Astrocyte (in vitro differentiated cells and primary cell): ENCODE results near the gene DNAJC30. TPM values are rescaled to one million over a fixed set of nuclear protein-coding genes. Genes with fewer than 3 reads are reported as not detected.

Experiments
- DNase-seq: peaks from one replicate; pipeline ENCODE4 v3.0.0-alpha.2; 2010; ENCODE audit warnings: low read depth
- FAIRE-seq: peaks from 2 replicates; lab custom pipeline; 2011; peaks lifted over from hg19 to GRCh38; lab: Jason Lieb, UNC
- H2AFZ ChIP-seq: 2 replicates; pipeline ENCODE4 v1.6.0; 2012; ENCODE audit warnings: low read depth, low read length, inconsistent platforms
- H3K27ac ChIP-seq: 2 replicates; pipeline ENCODE4 v1.5.1; 2011; ENCODE audit warnings: low read depth, low read length, inconsistent platforms
- H3K27me3 ChIP-seq: 2 replicates; pipeline ENCODE4 v1.6.0; 2011; ENCODE audit warnings: low read length, inconsistent platforms; ENCODE audit not compliant: insufficient read depth
- H3K36me3 ChIP-seq: 2 replicates; pipeline ENCODE4 v1.5.1; 2011; ENCODE audit warnings: low read length, inconsistent platforms; ENCODE audit not compliant: insufficient read depth
- H3K4me1 ChIP-seq: 2 replicates; pipeline ENCODE4 v1.5.1; 2011; ENCODE audit warnings: low read length, inconsistent platforms; ENCODE audit not compliant: insufficient read depth
- H3K4me2 ChIP-seq: 2 replicates; pipeline ENCODE4 v1.6.0; 2012; ENCODE audit warnings: low read length, inconsistent platforms
- H3K4me3 ChIP-seq: 2 replicates; pipeline ENCODE4 v1.5.1; 2011; ENCODE audit warnings: low read depth, mild to moderate bottlenecking, low read length, inconsistent platforms; ENCODE audit not compliant: insufficient read depth
- H3K79me2 ChIP-seq: 2 replicates; pipeline ENCODE4 v1.6.0; 2012; ENCODE audit warnings: mild to moderate bottlenecking, low read length, inconsistent platforms; ENCODE audit not compliant: insufficient read depth
- H3K9ac ChIP-seq: 2 replicates; pipeline ENCODE4 v1.6.0; 2012; ENCODE audit warnings: mild to moderate bottlenecking, low read length, inconsistent platforms
- H3K9me3 ChIP-seq: 2 replicates; pipeline ENCODE4 v1.5.1; 2012; ENCODE audit warnings: low read depth, mild to moderate bottlenecking, low read length, inconsistent platforms; ENCODE audit not compliant: insufficient read depth
- H4K20me1 ChIP-seq: 2 replicates; pipeline ENCODE4 v1.6.0; 2012; ENCODE audit warnings: low read length, inconsistent platforms; ENCODE audit not compliant: insufficient read depth
- H3K27ac Mint-ChIP-seq: one replicate; pipeline ENCODE4 v1.8.0; 2021; ENCODE audit warnings: mild to moderate bottlenecking, mixed read lengths; ENCODE audit not compliant: unreplicated experiment
- H3K27me3 Mint-ChIP-seq: one replicate; pipeline ENCODE4 v1.8.0; 2021; ENCODE audit warnings: low read depth, mixed read lengths; ENCODE audit not compliant: unreplicated experiment
- H3K36me3 Mint-ChIP-seq: one replicate; pipeline ENCODE4 v1.8.0; 2021; ENCODE audit warnings: low read depth, mixed read lengths; ENCODE audit not compliant: unreplicated experiment
- H3K4me1 Mint-ChIP-seq: one replicate; pipeline ENCODE4 v1.8.0; 2021; ENCODE audit warnings: low read depth, mixed read lengths; ENCODE audit not compliant: unreplicated experiment
- H3K4me3 Mint-ChIP-seq: one replicate; pipeline ENCODE4 v1.8.0; 2021; ENCODE audit warnings: mild to moderate bottlenecking, moderate library complexity, mixed read lengths; ENCODE audit not compliant: unreplicated experiment
- H3K9me3 Mint-ChIP-seq: one replicate; pipeline ENCODE4 v1.8.0; 2021; ENCODE audit warnings: mild to moderate bottlenecking, mixed read lengths; ENCODE audit not compliant: unreplicated experiment
- EZH2 ChIP-seq: IDR thresholded peaks from 2 replicates; pipeline ENCODE4 v1.6.1; 2012; ENCODE audit warnings: mild to moderate bottlenecking, low read length, inconsistent platforms; ENCODE audit not compliant: insufficient read depth
- total RNA-seq: library from RNA; stranded (reverse); gene quantifications from 2 replicates; pipeline ENCODE4 v1.2.1, GENCODE V29; 2021
- TF ChIP-seq, protein P1 (sequence below): IDR thresholded peaks from 2 replicates; pipeline ENCODE4 v1.5.1; 2011; ENCODE audit warnings: low read depth, mild to moderate bottlenecking, inconsistent platforms, low read length, moderate library complexity; ENCODE audit not compliant: insufficient read depth

DNAJC30 gene
- total RNA-seq, 1 donor from 2014 or later = 11.0 TPM

DNA sequence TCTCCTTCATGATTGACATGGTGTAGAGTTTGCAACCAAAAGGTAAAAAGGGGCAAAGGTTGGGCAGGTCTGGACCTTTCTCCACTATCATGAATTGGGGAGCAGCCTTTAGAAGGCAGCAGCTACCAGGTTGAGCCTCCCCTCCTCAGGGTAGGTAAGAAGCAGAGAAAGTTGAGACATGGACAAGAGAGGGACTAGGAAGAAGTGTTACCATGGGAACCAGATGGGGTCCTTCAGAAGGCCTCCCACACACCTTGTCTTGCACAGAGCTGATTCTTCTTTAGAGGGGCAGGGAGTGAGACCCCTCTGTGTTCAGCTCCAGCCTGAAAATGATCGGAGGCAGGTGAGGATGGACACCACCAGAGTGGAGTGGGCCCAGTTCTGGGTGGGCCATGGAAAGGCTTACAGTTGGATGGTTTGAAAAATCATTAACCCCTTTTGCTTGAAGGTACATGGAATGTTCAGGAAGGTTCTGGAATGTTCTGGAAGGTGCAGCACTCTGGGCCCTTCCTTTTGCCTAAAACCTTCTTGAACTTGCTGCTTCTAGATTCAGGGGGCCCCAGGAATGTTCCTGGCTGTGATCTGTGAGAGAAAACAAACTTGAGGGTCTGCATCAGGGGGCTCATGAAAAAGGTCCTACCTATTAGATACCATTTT lies 8.7 kb downstream of the DNAJC30 start:
- FAIRE-seq = no peak
- peak overlapping the region; percentile 66 for H3K27ac Mint-ChIP-seq
- no peak overlapping the region for H3K4me2 ChIP-seq

GRCh38 chr7:73671857-73672445 lies 11.3 kb downstream of the DNAJC30 start:
- H3K27me3 ChIP-seq = no peaks in the 10 kb centered on the region
- H3K4me3 Mint-ChIP-seq = peak overlapping the region; percentile 27
- TF ChIP-seq EZH2 = no peak

More for the DNA sequence above, 8.7 kb downstream of the DNAJC30 start:
- Histone ChIP-seq H3K4me1 (no peaks in the 10 kb centered on the region), H4K20me1 (peaks cover 23% of the 10 kb centered on the region), H3K27me3 (no peaks in the 10 kb centered on the region), H3K9ac (no peak overlapping the region), H3K4me3 (no peak overlapping the region), H3K9me3 (no peaks in the 10 kb centered on the region), H3K36me3 (no peaks in the 10 kb centered on the region), H3K27ac (no peak overlapping the region), H2AFZ (no peak overlapping the region), H3K79me2 (peaks cover 15% of the 10 kb centered on the region)
- Mint-ChIP-seq H3K9me3 (no peaks in the 10 kb centered on the region), H3K4me3 (no peak overlapping the region), H3K4me1 (peaks cover 2% of the 10 kb centered on the region), H3K27me3 (no peaks in the 10 kb centered on the region), H3K36me3 (peaks cover 23% of the 10 kb centered on the region)
- TF ChIP-seq EZH2 = no peak
- TF ChIP-seq, protein P1, sequence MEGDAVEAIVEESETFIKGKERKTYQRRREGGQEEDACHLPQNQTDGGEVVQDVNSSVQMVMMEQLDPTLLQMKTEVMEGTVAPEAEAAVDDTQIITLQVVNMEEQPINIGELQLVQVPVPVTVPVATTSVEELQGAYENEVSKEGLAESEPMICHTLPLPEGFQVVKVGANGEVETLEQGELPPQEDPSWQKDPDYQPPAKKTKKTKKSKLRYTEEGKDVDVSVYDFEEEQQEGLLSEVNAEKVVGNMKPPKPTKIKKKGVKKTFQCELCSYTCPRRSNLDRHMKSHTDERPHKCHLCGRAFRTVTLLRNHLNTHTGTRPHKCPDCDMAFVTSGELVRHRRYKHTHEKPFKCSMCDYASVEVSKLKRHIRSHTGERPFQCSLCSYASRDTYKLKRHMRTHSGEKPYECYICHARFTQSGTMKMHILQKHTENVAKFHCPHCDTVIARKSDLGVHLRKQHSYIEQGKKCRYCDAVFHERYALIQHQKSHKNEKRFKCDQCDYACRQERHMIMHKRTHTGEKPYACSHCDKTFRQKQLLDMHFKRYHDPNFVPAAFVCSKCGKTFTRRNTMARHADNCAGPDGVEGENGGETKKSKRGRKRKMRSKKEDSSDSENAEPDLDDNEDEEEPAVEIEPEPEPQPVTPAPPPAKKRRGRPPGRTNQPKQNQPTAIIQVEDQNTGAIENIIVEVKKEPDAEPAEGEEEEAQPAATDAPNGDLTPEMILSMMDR = no peak
- DNase-seq = no peak

GRCh38 chr7:73671322-73671661 lies 12.0 kb downstream of the DNAJC30 start:
- H3K9me3 Mint-ChIP-seq = no peaks in the 10 kb centered on the region
- Histone ChIP-seq H3K79me2 (no peaks in the 10 kb centered on the region), H3K27me3 (no peaks in the 10 kb centered on the region), H4K20me1 (peaks cover 5% of the 10 kb centered on the region), H3K36me3 (no peaks in the 10 kb centered on the region), H3K4me3 (no peak overlapping the region), H3K27ac (no peak overlapping the region), H3K9me3 (no peaks in the 10 kb centered on the region), H3K4me1 (peaks cover 8% of the 10 kb centered on the region), H2AFZ (no peak overlapping the region), H3K4me2 (no peak overlapping the region), H3K9ac (no peak overlapping the region)
- FAIRE-seq (no peak), DNase-seq (no peak)
- TF ChIP-seq, protein P1 = no peak
- no peak for TF ChIP-seq EZH2
- no peak overlapping the region for H3K4me3 Mint-ChIP-seq
- H3K36me3 Mint-ChIP-seq = peaks cover 9% of the 10 kb centered on the region
- H3K4me1 Mint-ChIP-seq = no peaks in the 10 kb centered on the region
- H3K27me3 Mint-ChIP-seq = peaks cover under 1% of the 10 kb centered on the region
- H3K27ac Mint-ChIP-seq = no peak overlapping the region

More at GRCh38 chr7:73671857-73672445, 11.3 kb downstream of the DNAJC30 start:
- Histone ChIP-seq H4K20me1 (peaks cover 5% of the 10 kb centered on the region), H3K9ac (no peak overlapping the region), H3K36me3 (no peaks in the 10 kb centered on the region), H3K79me2 (no peaks in the 10 kb centered on the region), H3K9me3 (no peaks in the 10 kb centered on the region), H3K27ac (no peak overlapping the region), H3K4me1 (peaks cover 8% of the 10 kb centered on the region), H2AFZ (no peak overlapping the region), H3K4me3 (no peak overlapping the region), H3K4me2 (no peak overlapping the region)
- H3K27me3 Mint-ChIP-seq = no peaks in the 10 kb centered on the region
- H3K9me3 Mint-ChIP-seq = no peaks in the 10 kb centered on the region
- no peak for FAIRE-seq
- H3K36me3 Mint-ChIP-seq = peaks cover 9% of the 10 kb centered on the region
- no peak for DNase-seq
- H3K27ac Mint-ChIP-seq = no peak overlapping the region
- H3K4me1 Mint-ChIP-seq = no peaks in the 10 kb centered on the region
